Trophoblast cell (in vitro differentiated cells and primary cell): ENCODE results near the gene MGAM2.

Source experiments
- DNase-seq, 2 donors: peaks; one replicate each; pipeline ENCODE4 v3.0.0-alpha.2; 2016
- H2AFZ ChIP-seq: 2 replicates; pipeline ENCODE4 v1.6.1; 2013; ENCODE audit warnings: low read length, moderate library complexity, mild to moderate bottlenecking; ENCODE audit not compliant: insufficient read depth, poor library complexity
- H2AK5ac ChIP-seq: 2 replicates; pipeline ENCODE4 v1.6.1; 2013; ENCODE audit warnings: mild to moderate bottlenecking, low read length
- H2BK120ac ChIP-seq: 2 replicates; pipeline ENCODE4 v1.6.1; 2013; ENCODE audit warnings: low read length, mild to moderate bottlenecking, moderate library complexity; ENCODE audit not compliant: insufficient read depth, poor library complexity
- H2BK12ac ChIP-seq: 2 replicates; pipeline ENCODE4 v1.6.1; 2013; ENCODE audit warnings: mild to moderate bottlenecking, low read length, moderate library complexity
- H2BK5ac ChIP-seq: 2 replicates; pipeline ENCODE4 v1.6.1; 2013; ENCODE audit warnings: low read length, low read depth, moderate library complexity, mild to moderate bottlenecking; ENCODE audit not compliant: poor library complexity
- H3K14ac ChIP-seq: 2 replicates; pipeline ENCODE4 v1.6.1; 2013; ENCODE audit warnings: mild to moderate bottlenecking, low read length
- H3K18ac ChIP-seq: 2 replicates; pipeline ENCODE4 v1.6.1; 2013; ENCODE audit warnings: mild to moderate bottlenecking, low read length
- H3K23ac ChIP-seq: 2 replicates; pipeline ENCODE4 v1.6.1; 2013; ENCODE audit warnings: low read length
- H3K27ac ChIP-seq: 2 replicates; pipeline ENCODE4 v1.5.1; 2013; ENCODE audit warnings: low read depth, mild to moderate bottlenecking, inconsistent platforms, low read length, moderate library complexity
- H3K27me3 ChIP-seq: 2 replicates; pipeline ENCODE4 v1.6.1; 2013; ENCODE audit warnings: inconsistent platforms, mild to moderate bottlenecking, low read length, moderate library complexity; ENCODE audit not compliant: insufficient read depth
- H3K36me3 ChIP-seq, 2 experiments: 1 replicate in 1 of 2; 2 replicates in 1 of 2; pipeline ENCODE4 v1.6.1; 2013; ENCODE audit warnings: low read length in 2 of 2, mild to moderate bottlenecking in 2 of 2, moderate library complexity in 1 of 2; ENCODE audit not compliant: insufficient read depth in 2 of 2, control insufficient read depth in 1 of 2
- H3K4ac ChIP-seq: 2 replicates; pipeline ENCODE4 v1.6.1; 2013; ENCODE audit warnings: low read depth, mild to moderate bottlenecking, low read length, moderate library complexity
- H3K4me1 ChIP-seq, 2 experiments: 1 replicate in 1 of 2; 2 replicates in 1 of 2; pipeline ENCODE4 v1.6.1; 2013; ENCODE audit warnings: low read length in 2 of 2, mild to moderate bottlenecking in 2 of 2, moderate library complexity in 1 of 2; ENCODE audit not compliant: insufficient read depth in 2 of 2, control insufficient read depth in 1 of 2
- H3K4me2 ChIP-seq: 2 replicates; pipeline ENCODE4 v1.6.1; 2013; ENCODE audit warnings: inconsistent platforms, mild to moderate bottlenecking, low read length, moderate library complexity
- H3K4me3 ChIP-seq: 2 replicates; pipeline ENCODE4 v1.5.1; 2013; ENCODE audit warnings: mild to moderate bottlenecking, low read depth, low read length, inconsistent platforms
- H3K79me1 ChIP-seq: one replicate; pipeline ENCODE4 v1.6.1; 2013; ENCODE audit warnings: low read length
- H3K79me2 ChIP-seq: 2 replicates; pipeline ENCODE4 v1.6.1; 2013; ENCODE audit warnings: low read length, mild to moderate bottlenecking; ENCODE audit not compliant: control insufficient read depth, insufficient read depth, poor library complexity
- H3K9ac ChIP-seq: 2 replicates; pipeline ENCODE4 v1.6.1; 2013; ENCODE audit warnings: mild to moderate bottlenecking, low read length
- H3K9me3 ChIP-seq: 2 replicates; pipeline ENCODE4 v1.6.1; 2013; ENCODE audit warnings: low read depth, mild to moderate bottlenecking, control low read depth, inconsistent platforms, low read length; ENCODE audit not compliant: insufficient read depth
- H4K12ac ChIP-seq: 2 replicates; pipeline ENCODE4 v1.6.1; 2013; ENCODE audit warnings: low read depth, mild to moderate bottlenecking, low read length, moderate library complexity
- H4K8ac ChIP-seq: 2 replicates; pipeline ENCODE4 v1.6.1; 2013; ENCODE audit warnings: low read depth, mild to moderate bottlenecking, low read length, moderate library complexity
- H4K91ac ChIP-seq: one replicate; pipeline ENCODE4 v1.6.1; 2013; ENCODE audit warnings: low read depth, mild to moderate bottlenecking, low read length, moderate library complexity
- WGBS: extraction: QIAGEN DNeasy Blood & Tissue Kit; methylation state at CpG from one replicate; pipeline ENCODE4 v1.1.7; 2013; ENCODE audit warnings: missing lambda C conversion rate; ENCODE audit not compliant: insufficient read length, insufficient coverage; ENCODE audit errors: extremely low coverage; 5-methylcytosine and 5-hydroxymethylcytosine counted together

The MGAM2 gene

GRCh38 chr7:142194201-142194600 is 82.7 kb downstream of the MGAM2 start:
- Histone ChIP-seq H4K91ac (no peak overlapping the region), H3K23ac (no peak overlapping the region), H3K4me1 (no peaks in the 10 kb centered on the region), H3K27me3 (no peaks in the 10 kb centered on the region), H3K14ac (no peak overlapping the region), H3K79me2 (no peaks in the 10 kb centered on the region), H3K18ac (no peak overlapping the region), H2AFZ (no peak overlapping the region), H2BK120ac (no peak overlapping the region), H3K9me3 (no peaks in the 10 kb centered on the region), H3K79me1 (no peaks in the 10 kb centered on the region), H3K4me2 (no peak overlapping the region), H3K36me3 (no peaks in the 10 kb centered on the region), H4K12ac (no peak overlapping the region), H4K8ac (no peak overlapping the region), H2BK5ac (no peak overlapping the region), H3K27ac (no peak overlapping the region), H3K9ac (no peak overlapping the region), H2AK5ac (no peak overlapping the region), H3K4ac (no peak overlapping the region), H2BK12ac (no peak overlapping the region), H3K4me3 (no peak overlapping the region)
- no CpG with 5 or more reads among the region's 4 CpGs for WGBS
- no peak for DNase-seq

- Histone ChIP-seq H3K9me3 (no peaks in the 10 kb centered on the region), H2AFZ (no peak overlapping the region), H2AK5ac (no peak overlapping the region), H3K27me3 (no peaks in the 10 kb centered on the region), H4K8ac (no peak overlapping the region), H2BK12ac (no peak overlapping the region), H3K9ac (no peak overlapping the region), H3K4me2 (no peak overlapping the region), H3K18ac (no peak overlapping the region), H2BK5ac (no peak overlapping the region), H4K91ac (no peak overlapping the region), H3K79me1 (no peaks in the 10 kb centered on the region), H3K23ac (no peak overlapping the region), H3K36me3 (no peaks in the 10 kb centered on the region), H3K4me1 (no peaks in the 10 kb centered on the region), H3K79me2 (no peaks in the 10 kb centered on the region), H3K4me3 (no peak overlapping the region), H4K12ac (no peak overlapping the region), H3K4ac (no peak overlapping the region), H3K27ac (no peak overlapping the region), H2BK120ac (no peak overlapping the region), H3K14ac (no peak overlapping the region)
- no CpG with 5 or more reads among the region's 9 CpGs for WGBS
- no peak for DNase-seq
These were observed 84.7 kb downstream of the MGAM2 start for GRCh38 chr7:142196066-142196840.

GRCh38 chr7:142200206-142200605 is 88.7 kb downstream of the MGAM2 start:
- no peaks in the 10 kb centered on the region for H3K9me3 ChIP-seq
- H3K4me3 ChIP-seq: no peak overlapping the region
- no peaks in the 10 kb centered on the region for H3K27me3 ChIP-seq
- H3K27ac ChIP-seq: no peak overlapping the region
- H3K4ac ChIP-seq: no peak overlapping the region
- H3K18ac ChIP-seq: no peak overlapping the region
- no peaks in the 10 kb centered on the region for H3K79me1 ChIP-seq
- no peak overlapping the region for H2BK12ac ChIP-seq
- DNase-seq: no peak
- no peak overlapping the region for H4K8ac ChIP-seq
- no CpG with 5 or more reads among the region's 1 CpG for WGBS
- H3K9ac ChIP-seq: no peak overlapping the region
- no peak overlapping the region for H4K12ac ChIP-seq
- no peaks in the 10 kb centered on the region for H3K79me2 ChIP-seq
- no peak overlapping the region for H3K23ac ChIP-seq
- H4K91ac ChIP-seq: no peak overlapping the region
- no peak overlapping the region for H2BK120ac ChIP-seq
- no peaks in the 10 kb centered on the region for H3K36me3 ChIP-seq
- no peak overlapping the region for H3K4me2 ChIP-seq
- H2BK5ac ChIP-seq: no peak overlapping the region
- no peak overlapping the region for H3K14ac ChIP-seq
- no peak overlapping the region for H2AFZ ChIP-seq
- no peaks in the 10 kb centered on the region for H3K4me1 ChIP-seq
- H2AK5ac ChIP-seq: no peak overlapping the region

- no CpG with 5 or more reads among the region's 1 CpG for WGBS
- no peak overlapping the region for H2BK5ac ChIP-seq
- H4K91ac ChIP-seq: no peak overlapping the region
- no peaks in the 10 kb centered on the region for H3K36me3 ChIP-seq
- no peaks in the 10 kb centered on the region for H3K27me3 ChIP-seq
- no peak overlapping the region for H4K8ac ChIP-seq
- no peak overlapping the region for H4K12ac ChIP-seq
- H3K9me3 ChIP-seq: no peaks in the 10 kb centered on the region
- H3K9ac ChIP-seq: no peak overlapping the region
- H3K18ac ChIP-seq: no peak overlapping the region
- no peaks in the 10 kb centered on the region for H3K79me2 ChIP-seq
- H3K79me1 ChIP-seq: no peaks in the 10 kb centered on the region
- no peak overlapping the region for H3K4me2 ChIP-seq
- H2AK5ac ChIP-seq: no peak overlapping the region
- no peak overlapping the region for H2AFZ ChIP-seq
- no peak for DNase-seq
- no peak overlapping the region for H3K23ac ChIP-seq
- H2BK120ac ChIP-seq: no peak overlapping the region
- no peaks in the 10 kb centered on the region for H3K4me1 ChIP-seq
- H3K4ac ChIP-seq: no peak overlapping the region
- H3K27ac ChIP-seq: no peak overlapping the region
- no peak overlapping the region for H3K4me3 ChIP-seq
- H3K14ac ChIP-seq: no peak overlapping the region
- no peak overlapping the region for H2BK12ac ChIP-seq
These were observed 117.1 kb downstream of the MGAM2 start for GRCh38 chr7:142228537-142229104.
